Activated naive CD4-positive, alpha-beta T cell treated with anti-CD3 and anti-CD28 coated beads, Interleukin-2, amount 50 U/mL, for 24 hours (primary cell): ENCODE data around the gene TGFB2.

Experiments
- H3K27ac Mint-ChIP-seq: one replicate; pipeline ENCODE4 v1.8.0; 2021; ENCODE audit warnings: mild to moderate bottlenecking, mixed read lengths
- H3K27me3 Mint-ChIP-seq: one replicate; pipeline ENCODE4 v1.8.0; 2021; ENCODE audit warnings: mixed read lengths
- H3K36me3 Mint-ChIP-seq: one replicate; pipeline ENCODE4 v1.8.0; 2021; ENCODE audit warnings: mixed read lengths
- H3K4me1 Mint-ChIP-seq: one replicate; pipeline ENCODE4 v1.8.0; 2021; ENCODE audit warnings: mixed read lengths
- H3K4me3 Mint-ChIP-seq: one replicate; pipeline ENCODE4 v1.8.0; 2021; ENCODE audit warnings: mild to moderate bottlenecking, mixed read lengths
- H3K9me3 Mint-ChIP-seq: one replicate; pipeline ENCODE4 v1.8.0; 2021; ENCODE audit warnings: mixed read lengths

The TGFB2 gene

DNA sequence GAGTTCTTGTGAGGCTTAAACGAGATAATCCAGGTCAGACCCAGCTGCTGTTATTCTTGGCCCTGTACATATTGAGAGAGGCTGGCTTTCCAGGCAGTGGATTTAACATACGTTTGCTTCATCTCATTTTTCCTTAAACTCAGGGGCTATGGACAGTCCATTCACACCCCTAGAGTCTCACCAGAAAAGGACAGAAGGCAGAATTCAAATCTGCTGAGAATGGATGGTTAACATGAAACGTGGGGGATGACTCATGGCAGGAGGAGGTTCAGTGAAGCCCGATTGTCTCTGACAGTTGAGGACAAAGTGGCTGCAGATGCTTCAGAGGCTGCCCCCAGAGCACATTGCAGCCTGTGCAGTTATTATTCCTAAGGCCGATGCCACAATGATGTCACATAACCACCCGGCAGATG lies 39.5 kb downstream of the TGFB2 start:
- H3K9me3 Mint-ChIP-seq = no peaks in the 10 kb centered on the region
- H3K27ac Mint-ChIP-seq = no peak overlapping the region
- no peaks in the 10 kb centered on the region for H3K36me3 Mint-ChIP-seq
- no peak overlapping the region for H3K4me3 Mint-ChIP-seq
- H3K27me3 Mint-ChIP-seq = peaks cover 23% of the 10 kb centered on the region
- no peaks in the 10 kb centered on the region for H3K4me1 Mint-ChIP-seq

- H3K9me3 Mint-ChIP-seq = no peaks in the 10 kb centered on the region
- H3K27ac Mint-ChIP-seq = no peak overlapping the region
- H3K4me3 Mint-ChIP-seq = no peak overlapping the region
- peaks cover 14% of the 10 kb centered on the region for H3K27me3 Mint-ChIP-seq
- H3K36me3 Mint-ChIP-seq = no peaks in the 10 kb centered on the region
- no peaks in the 10 kb centered on the region for H3K4me1 Mint-ChIP-seq
Measured at GRCh38 chr1:218388591-218388990, 43.5 kb downstream of the TGFB2 start.

DNA sequence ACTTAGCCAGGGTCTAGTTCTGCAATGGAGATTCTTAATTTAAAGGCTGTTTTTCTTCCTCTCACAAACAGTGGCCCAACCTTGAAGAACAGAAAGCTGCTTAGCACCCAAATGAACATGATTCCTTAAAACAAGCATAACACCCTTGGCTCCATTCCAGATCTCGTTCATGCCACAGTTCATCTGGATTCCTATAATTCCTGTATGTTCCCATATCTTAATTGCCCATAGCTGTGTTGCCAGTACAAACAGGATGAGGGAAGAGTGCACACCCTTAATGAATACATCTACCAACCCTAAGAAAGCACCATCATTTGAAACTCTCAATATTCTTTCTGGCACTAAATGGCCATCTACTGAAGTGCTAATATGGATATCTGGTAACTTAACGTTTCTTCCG lies 45.5 kb downstream of the TGFB2 start:
- Mint-ChIP-seq H3K4me3 (no peak overlapping the region), H3K27ac (no peak overlapping the region), H3K36me3 (no peaks in the 10 kb centered on the region), H3K27me3 (peaks cover 12% of the 10 kb centered on the region), H3K9me3 (no peaks in the 10 kb centered on the region), H3K4me1 (no peaks in the 10 kb centered on the region)

GRCh38 chr1:218392780-218393179 lies 47.6 kb downstream of the TGFB2 start:
- no peaks in the 10 kb centered on the region for H3K4me1 Mint-ChIP-seq
- no peak overlapping the region for H3K27ac Mint-ChIP-seq
- H3K4me3 Mint-ChIP-seq = no peak overlapping the region
- H3K9me3 Mint-ChIP-seq = no peaks in the 10 kb centered on the region
- peaks cover 10% of the 10 kb centered on the region for H3K27me3 Mint-ChIP-seq
- no peaks in the 10 kb centered on the region for H3K36me3 Mint-ChIP-seq

- no peaks in the 10 kb centered on the region for H3K4me1 Mint-ChIP-seq
- no peaks in the 10 kb centered on the region for H3K36me3 Mint-ChIP-seq
- no peak overlapping the region for H3K27ac Mint-ChIP-seq
- no peak overlapping the region for H3K4me3 Mint-ChIP-seq
- no peaks in the 10 kb centered on the region for H3K9me3 Mint-ChIP-seq
- peaks cover 7% of the 10 kb centered on the region for H3K27me3 Mint-ChIP-seq
Measured at GRCh38 chr1:218394416-218394815, 49.3 kb downstream of the TGFB2 start.

DNA sequence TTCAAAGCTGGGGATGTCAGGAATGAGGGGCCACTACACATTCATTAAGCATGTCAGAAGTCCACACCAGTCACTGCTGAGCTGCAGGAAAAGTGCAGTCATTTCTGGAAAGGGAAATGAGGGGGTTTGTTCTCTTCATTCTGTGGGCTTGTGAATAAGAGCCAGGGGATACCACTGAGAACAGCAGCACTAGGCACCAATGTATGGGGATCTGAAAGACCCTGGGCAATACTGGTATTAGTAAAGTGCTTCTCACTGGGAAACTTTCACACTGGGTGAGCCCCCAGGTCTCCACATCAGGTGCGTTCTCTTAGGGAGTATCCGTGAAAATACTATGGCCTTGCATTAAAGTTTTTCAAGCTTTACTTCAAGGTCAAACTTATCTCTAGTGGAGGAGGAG lies 49.9 kb downstream of the TGFB2 start:
- H3K9me3 Mint-ChIP-seq = no peaks in the 10 kb centered on the region
- H3K4me3 Mint-ChIP-seq = no peak overlapping the region
- no peak overlapping the region for H3K27ac Mint-ChIP-seq
- H3K4me1 Mint-ChIP-seq = no peaks in the 10 kb centered on the region
- H3K27me3 Mint-ChIP-seq = peaks cover 7% of the 10 kb centered on the region
- H3K36me3 Mint-ChIP-seq = no peaks in the 10 kb centered on the region

DNA sequence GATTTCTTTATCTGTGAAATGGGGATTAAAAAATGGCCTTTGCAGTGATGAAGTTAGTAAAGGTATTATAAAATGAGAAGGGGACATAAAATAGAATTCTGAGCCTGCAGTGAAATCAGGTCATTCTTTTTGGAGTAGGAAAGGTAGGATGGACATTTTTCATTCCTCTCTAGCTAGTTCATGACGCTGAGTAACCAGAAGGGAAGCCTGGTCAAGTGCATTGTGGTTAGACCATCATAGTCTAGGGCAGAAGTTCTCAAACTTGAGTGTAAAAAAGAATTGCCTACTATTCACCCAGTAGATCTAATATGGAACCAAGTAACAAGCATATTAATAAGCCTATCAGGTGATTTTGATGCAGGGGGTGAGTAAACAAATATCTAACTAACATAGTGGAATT lies 50.8 kb downstream of the TGFB2 start:
- H3K9me3 Mint-ChIP-seq = no peaks in the 10 kb centered on the region

GRCh38 chr1:218397752-218398339 lies 52.7 kb downstream of the TGFB2 start:
- Mint-ChIP-seq H3K36me3 (no peaks in the 10 kb centered on the region), H3K4me3 (no peak overlapping the region), H3K9me3 (no peaks in the 10 kb centered on the region), H3K27ac (no peak overlapping the region), H3K27me3 (peaks cover 3% of the 10 kb centered on the region), H3K4me1 (no peaks in the 10 kb centered on the region)

More for the DNA sequence above, 50.8 kb downstream of the TGFB2 start:
- Mint-ChIP-seq H3K4me3 (no peak overlapping the region), H3K36me3 (no peaks in the 10 kb centered on the region), H3K27me3 (peaks cover 7% of the 10 kb centered on the region), H3K4me1 (no peaks in the 10 kb centered on the region), H3K27ac (no peak overlapping the region)

- Mint-ChIP-seq H3K9me3 (no peaks in the 10 kb centered on the region), H3K4me1 (no peaks in the 10 kb centered on the region), H3K36me3 (no peaks in the 10 kb centered on the region), H3K4me3 (no peak overlapping the region), H3K27ac (no peak overlapping the region), H3K27me3 (peaks cover 3% of the 10 kb centered on the region)
Measured at GRCh38 chr1:218400624-218401023, 55.5 kb downstream of the TGFB2 start.

GRCh38 chr1:218401441-218401997 lies 56.4 kb downstream of the TGFB2 start:
- Mint-ChIP-seq H3K27ac (no peak overlapping the region), H3K4me3 (no peak overlapping the region), H3K36me3 (no peaks in the 10 kb centered on the region), H3K27me3 (peaks cover 3% of the 10 kb centered on the region), H3K9me3 (no peaks in the 10 kb centered on the region), H3K4me1 (no peaks in the 10 kb centered on the region)

DNA sequence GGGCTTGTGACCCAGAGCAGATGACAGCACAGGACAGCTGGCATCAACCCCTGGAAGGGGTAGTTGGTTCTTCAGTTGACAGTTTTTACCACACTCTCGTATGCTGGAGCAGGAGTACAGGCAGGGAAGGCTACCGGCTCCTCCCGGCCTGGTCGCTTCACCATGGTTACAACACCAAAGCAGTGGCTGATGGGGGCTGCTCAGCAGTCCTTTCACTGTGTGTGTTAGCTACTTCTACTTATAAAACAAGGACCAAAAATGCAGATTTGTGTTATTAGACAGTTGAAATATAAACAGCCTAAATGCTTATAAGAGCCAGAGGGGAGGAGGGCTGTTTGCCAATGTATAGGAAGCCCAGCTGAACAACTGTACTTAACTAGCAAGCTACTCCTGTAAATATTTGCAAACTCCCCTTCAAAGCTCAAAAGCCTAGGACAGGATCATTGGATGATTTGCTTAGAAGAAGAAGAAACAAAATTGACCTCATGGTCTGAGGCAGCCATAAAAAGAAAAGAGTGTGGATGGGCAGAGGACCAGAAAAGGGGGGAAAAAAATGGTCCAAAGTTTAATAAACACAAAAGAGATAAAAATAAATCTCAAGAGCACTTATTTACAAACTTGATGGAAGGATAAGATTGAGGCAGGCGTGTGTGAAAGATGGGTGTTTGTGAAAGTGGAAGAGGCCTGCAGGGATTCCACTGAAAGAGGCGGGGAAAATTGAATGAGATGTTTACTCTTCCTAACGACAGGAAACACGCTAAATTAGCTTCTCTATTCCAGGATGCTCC lies 57.1 kb downstream of the TGFB2 start:
- Mint-ChIP-seq H3K4me3 (no peak overlapping the region), H3K36me3 (no peaks in the 10 kb centered on the region), H3K9me3 (no peaks in the 10 kb centered on the region), H3K27me3 (peaks cover 3% of the 10 kb centered on the region), H3K27ac (no peak overlapping the region), H3K4me1 (no peaks in the 10 kb centered on the region)

DNA sequence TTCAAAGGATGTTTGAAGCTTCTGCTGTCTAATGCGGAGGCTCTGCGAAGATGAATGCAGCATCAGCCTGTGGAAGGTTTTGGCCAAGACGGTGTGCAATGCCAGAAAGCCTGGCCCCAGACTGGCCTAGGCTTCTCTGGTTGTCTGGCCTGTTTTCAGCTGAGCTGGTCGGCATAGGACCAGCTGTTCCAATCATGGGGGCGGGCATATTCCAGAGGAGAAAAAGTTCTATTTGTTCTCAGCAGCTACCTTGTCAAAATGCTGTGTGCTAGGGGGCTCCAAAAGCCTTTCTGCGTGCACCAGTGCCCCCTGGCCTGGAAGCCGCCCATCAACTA lies 57.6 kb downstream of the TGFB2 start:
- Mint-ChIP-seq H3K36me3 (no peaks in the 10 kb centered on the region), H3K4me3 (no peak overlapping the region), H3K4me1 (no peaks in the 10 kb centered on the region), H3K27ac (no peak overlapping the region), H3K27me3 (peaks cover 1% of the 10 kb centered on the region), H3K9me3 (no peaks in the 10 kb centered on the region)

DNA sequence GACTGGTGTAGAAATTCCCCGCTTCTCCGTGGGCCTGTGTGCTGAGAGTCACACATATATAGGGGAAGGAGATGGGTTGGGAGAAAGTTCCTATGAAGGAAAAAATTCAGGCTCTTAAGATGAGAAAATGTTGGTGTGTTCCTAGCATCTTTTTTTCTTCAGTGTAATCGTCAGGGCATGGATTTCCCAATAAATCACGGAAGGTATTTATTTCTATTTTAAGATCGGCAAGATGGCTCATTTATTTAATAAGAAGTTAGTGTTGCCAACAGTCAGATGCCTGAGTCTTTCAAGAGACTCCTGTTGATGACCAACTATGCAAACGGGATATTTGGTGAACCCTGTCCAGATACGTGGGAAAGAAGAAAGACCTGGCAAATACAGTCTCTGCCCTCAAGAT lies 58.2 kb downstream of the TGFB2 start:
- Mint-ChIP-seq H3K9me3 (no peaks in the 10 kb centered on the region), H3K4me3 (no peak overlapping the region), H3K36me3 (no peaks in the 10 kb centered on the region), H3K27me3 (peaks cover 1% of the 10 kb centered on the region), H3K27ac (no peak overlapping the region), H3K4me1 (no peaks in the 10 kb centered on the region)

GRCh38 chr1:218407630-218408029 lies 62.5 kb downstream of the TGFB2 start:
- H3K27ac Mint-ChIP-seq = no peak overlapping the region
- no peaks in the 10 kb centered on the region for H3K4me1 Mint-ChIP-seq
- H3K27me3 Mint-ChIP-seq = no peaks in the 10 kb centered on the region
- H3K4me3 Mint-ChIP-seq = no peak overlapping the region
- H3K9me3 Mint-ChIP-seq = no peaks in the 10 kb centered on the region
- no peaks in the 10 kb centered on the region for H3K36me3 Mint-ChIP-seq

DNA sequence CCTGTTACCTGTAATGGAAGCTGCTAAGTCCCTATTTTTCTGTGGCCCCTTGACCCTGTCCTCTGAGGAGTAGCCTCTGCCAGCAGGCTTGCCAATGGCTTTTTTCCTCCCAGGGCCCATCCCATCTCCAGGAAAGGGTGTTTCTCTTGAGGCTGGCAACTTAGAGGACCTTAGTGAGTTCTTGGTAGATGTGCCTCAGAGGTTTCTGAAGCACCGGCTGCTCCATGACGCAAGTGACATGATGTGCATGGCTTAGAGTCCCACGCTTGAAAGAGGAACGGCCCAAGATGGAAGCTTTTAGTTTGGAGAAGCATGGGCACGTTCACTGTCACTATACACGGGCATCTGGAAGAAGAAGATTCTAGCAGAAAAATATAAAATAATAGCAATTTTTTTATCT lies 63.0 kb downstream of the TGFB2 start:
- Mint-ChIP-seq H3K27me3 (no peaks in the 10 kb centered on the region), H3K4me3 (no peak overlapping the region), H3K27ac (no peak overlapping the region), H3K4me1 (no peaks in the 10 kb centered on the region), H3K9me3 (no peaks in the 10 kb centered on the region), H3K36me3 (no peaks in the 10 kb centered on the region)

DNA sequence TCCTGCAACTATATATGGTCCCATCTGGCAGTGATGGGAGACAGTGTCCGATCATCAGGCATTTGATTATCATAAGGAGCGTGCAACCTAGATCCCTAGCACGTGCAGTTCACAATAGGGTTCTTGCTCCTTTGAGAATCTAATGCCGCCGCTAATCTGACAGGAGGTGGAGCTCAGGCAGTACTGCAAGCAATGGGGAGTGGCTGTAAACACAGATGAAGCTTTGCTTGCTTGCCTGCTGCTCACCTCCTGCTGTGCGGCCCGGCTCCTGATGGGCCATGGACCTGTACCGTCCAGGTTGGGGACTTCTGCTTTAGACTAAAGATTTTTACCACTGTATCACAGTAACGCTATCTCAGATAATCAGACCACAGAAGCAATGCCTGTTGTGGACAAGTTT lies 63.8 kb downstream of the TGFB2 start:
- no peaks in the 10 kb centered on the region for H3K9me3 Mint-ChIP-seq
- H3K36me3 Mint-ChIP-seq = no peaks in the 10 kb centered on the region
- no peak overlapping the region for H3K27ac Mint-ChIP-seq
- no peak overlapping the region for H3K4me3 Mint-ChIP-seq
- H3K4me1 Mint-ChIP-seq = no peaks in the 10 kb centered on the region
- no peaks in the 10 kb centered on the region for H3K27me3 Mint-ChIP-seq
